ENCODE results near the gene ANKRD13A.

GRCh38 chr12:109951751-109952150 is 47.5 kb upstream of the ANKRD13A start:
- TF ChIP-seq, protein P1, sequence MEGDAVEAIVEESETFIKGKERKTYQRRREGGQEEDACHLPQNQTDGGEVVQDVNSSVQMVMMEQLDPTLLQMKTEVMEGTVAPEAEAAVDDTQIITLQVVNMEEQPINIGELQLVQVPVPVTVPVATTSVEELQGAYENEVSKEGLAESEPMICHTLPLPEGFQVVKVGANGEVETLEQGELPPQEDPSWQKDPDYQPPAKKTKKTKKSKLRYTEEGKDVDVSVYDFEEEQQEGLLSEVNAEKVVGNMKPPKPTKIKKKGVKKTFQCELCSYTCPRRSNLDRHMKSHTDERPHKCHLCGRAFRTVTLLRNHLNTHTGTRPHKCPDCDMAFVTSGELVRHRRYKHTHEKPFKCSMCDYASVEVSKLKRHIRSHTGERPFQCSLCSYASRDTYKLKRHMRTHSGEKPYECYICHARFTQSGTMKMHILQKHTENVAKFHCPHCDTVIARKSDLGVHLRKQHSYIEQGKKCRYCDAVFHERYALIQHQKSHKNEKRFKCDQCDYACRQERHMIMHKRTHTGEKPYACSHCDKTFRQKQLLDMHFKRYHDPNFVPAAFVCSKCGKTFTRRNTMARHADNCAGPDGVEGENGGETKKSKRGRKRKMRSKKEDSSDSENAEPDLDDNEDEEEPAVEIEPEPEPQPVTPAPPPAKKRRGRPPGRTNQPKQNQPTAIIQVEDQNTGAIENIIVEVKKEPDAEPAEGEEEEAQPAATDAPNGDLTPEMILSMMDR (IDR thresholded peaks at IDR 0.05), result no peak
- TF ChIP-seq EP300 (IDR thresholded peaks at IDR 0.05) (no peak), POLR2A (IDR thresholded peaks at IDR 0.05) (no peak)

Measured in tibial nerve (tissue), 4 donors.